ENCODE results near the gene THSD4. TPM values are rescaled to one million over a fixed set of nuclear protein-coding genes. Genes with fewer than 3 reads are reported as not detected.

The THSD4 gene
- total and polyA plus RNA-seq, 2 of the 8 experiments (the other 6 are each of a cell fraction or from before 2014, with no cell fraction given), result 2.5 to 6.2 TPM

DNA sequence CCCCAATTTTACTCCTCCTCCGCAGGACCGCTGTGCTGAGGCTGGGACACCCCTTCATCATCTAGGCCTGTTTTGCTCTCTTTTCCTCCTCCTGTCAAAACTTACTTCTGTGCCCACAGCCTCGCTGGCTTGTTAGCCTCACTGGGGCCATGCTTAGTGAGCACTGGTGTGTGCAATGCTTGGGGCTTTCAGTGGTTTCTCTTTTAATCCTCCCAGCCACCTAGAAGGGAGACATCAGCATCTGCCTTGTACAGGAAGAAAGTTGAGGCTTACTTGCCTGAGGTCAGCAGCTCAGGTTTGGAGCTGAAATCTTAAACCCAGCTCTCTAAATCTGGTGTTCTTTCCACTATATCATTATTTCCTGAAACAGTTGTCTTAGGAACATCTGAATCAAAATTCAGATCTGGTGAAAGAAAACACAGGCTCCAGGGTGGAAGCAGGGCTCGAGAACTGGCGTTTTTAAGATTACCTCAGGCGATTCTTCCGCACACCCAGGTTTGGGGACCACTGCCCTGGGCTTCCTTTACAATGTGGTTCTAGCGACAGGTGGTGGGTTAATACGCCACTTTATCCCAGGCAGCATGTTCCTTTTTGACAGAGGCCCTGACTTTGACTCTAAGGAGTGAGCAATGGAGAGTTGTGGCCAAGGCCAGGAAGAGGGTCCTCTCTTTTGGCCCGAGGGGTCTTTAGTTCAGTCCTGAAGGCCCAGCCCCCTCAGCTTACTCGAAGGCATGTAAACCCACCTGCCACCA is 3.8 kb downstream of the THSD4 start:
- Histone ChIP-seq H3K4me2 (ENCODE audit: insufficient read depth in 1 of 2, low read depth in 2 of 2, low read length in 2 of 2) (no peak overlapping the region), H3K4me3 (ENCODE audit: extremely low read depth in 1 of 4, insufficient read depth in 2 of 4, low read depth in 3 of 4, low read length in 4 of 4) (no peak overlapping the region), H3K14ac (ENCODE audit: insufficient read length) (no peak overlapping the region), H3K9ac (replicated peaks in 1 of 4; ENCODE audit: extremely low read depth in 1 of 4, low read depth in 3 of 4, low read length in 3 of 4) (no peak overlapping the region), H3K79me1 (ENCODE audit: low read depth, low read length) (peaks cover 2% of the 10 kb centered on the region; the same call in 1 of the 2 replicates), H2AFZ (ENCODE audit: low read length) (no peak overlapping the region), H3K23ac (ENCODE audit: insufficient read length) (no peak overlapping the region), H4K8ac (ENCODE audit: extremely low read depth, insufficient read depth, low read length) (no peak overlapping the region), H3K4me1 (replicated peaks in 1 of 4; ENCODE audit: control insufficient read depth in 3 of 4, insufficient read depth in 4 of 4, low read length in 3 of 4) (peaks cover 4 to 11% (median 6%) of the 10 kb centered on the region in 4 experiments; a peak in 6 of 7 replicates), H4K20me1 (replicated peaks in 1 of 2; ENCODE audit: control insufficient read depth in 1 of 2, insufficient read depth in 2 of 2, low read length in 2 of 2) (no peaks in the 10 kb centered on the region), H2BK20ac (ENCODE audit: low read length) (no peak overlapping the region), H2BK120ac (replicated peaks; ENCODE audit: low read depth, low read length) (no peak overlapping the region), H4K5ac (ENCODE audit: insufficient read length, low read depth, low read length) (no peak overlapping the region), H2BK12ac (ENCODE audit: low read depth, low read length) (peak overlapping the region; percentile 65; the same call in 1 of the 2 replicates), H3K56ac (replicated peaks; ENCODE audit: insufficient read length, low read depth, low read length) (no peak overlapping the region), H3K18ac (ENCODE audit: extremely low read depth, low read length) (no peak overlapping the region; the same call in 1 of the 2 replicates), H2AK5ac (ENCODE audit: low read depth, low read length) (no peak overlapping the region), H3K9me3 (ENCODE audit: insufficient read depth in 2 of 2, low read depth in 1 of 2, low read length in 1 of 2) (no peaks in the 10 kb centered on the region), H3K36me3 (ENCODE audit: control insufficient read depth in 2 of 4, insufficient read depth in 4 of 4, low read length in 3 of 4) (no peaks in the 10 kb centered on the region), H3K27me3 (replicated peaks in 1 of 4; ENCODE audit: control insufficient read depth in 3 of 4, extremely low read depth in 1 of 4, insufficient read depth in 3 of 4, low read length in 3 of 4) (peaks cover 0 to 16% (median 12%) of the 10 kb centered on the region in 4 experiments; a peak in 6 of 7 replicates), H3K23me2 (ENCODE audit: low read depth, low read length) (peaks cover 6% of the 10 kb centered on the region; the same call in 1 of the 2 replicates), H4K91ac (replicated peaks; ENCODE audit: insufficient read length, low read length) (no peak overlapping the region), H3K79me2 (ENCODE audit: control insufficient read depth in 1 of 2, insufficient read depth in 2 of 2, low read length in 2 of 2) (peaks cover 0 to 3% of the 10 kb centered on the region in 2 experiments; a peak in 1 of 4 replicates), H2BK5ac (ENCODE audit: low read depth, low read length) (no peak overlapping the region), H3K4ac (replicated peaks; ENCODE audit: insufficient read length, low read depth, low read length) (no peak overlapping the region), H3K27ac (ENCODE audit: low read depth, low read length) (no peak overlapping the region), H2BK15ac (ENCODE audit: low read length) (no peak overlapping the region)
- ChIA-PET POLR2A (ENCODE audit: partially characterized antibody) (interaction anchor here (1.1 kb wide), 1 partner anchor 11 kb away, joined by 3 read pairs; no protein-coding TSS in a partner anchor), CTCF (ENCODE audit: partially characterized antibody) (no interaction called here)
- FAIRE-seq (no peak), DNase-seq (ENCODE audit: low read depth in 1 of 2, low spot score in 2 of 2) (no peak)
- WGBS, 2 experiments (ENCODE audit: extremely low coverage in 1 of 2, insufficient coverage in 1 of 2, insufficient read length in 1 of 2, insufficient replicate concordance in 2 of 2, low coverage in 1 of 2, low lambda C conversion rate in 2 of 2, missing lambda C conversion rate in 1 of 2), result 93% methylated on average over 11 of the region's 11 CpGs; no CpG with 5 or more reads in 1 of the 2 experiments
- no peak for TF ChIP-seq RXRA (IDR thresholded peaks at IDR 0.05; ENCODE audit: insufficient read depth, low read depth, low read length)
- TF ChIP-seq TEAD4 (IDR thresholded peaks at IDR 0.05; ENCODE audit: low read depth, low read length), result no peak
- TF ChIP-seq CBX8 (IDR thresholded peaks at IDR 0.05; ENCODE audit: borderline replicate concordance, low read depth, low read length), result no peak
- no peak for TF ChIP-seq SAP30 (IDR thresholded peaks at IDR 0.05; ENCODE audit: insufficient read depth, insufficient replicate concordance, low read length)
- TF ChIP-seq RBBP5 (IDR thresholded peaks at IDR 0.05; ENCODE audit: borderline replicate concordance, low read depth, low read length), result no peak
- no peak for TF ChIP-seq GTF2F1 (IDR thresholded peaks at IDR 0.05; ENCODE audit: borderline replicate concordance, low read depth, low read length)
- no peak for TF ChIP-seq GABPA (IDR thresholded peaks at IDR 0.05; ENCODE audit: borderline replicate concordance, insufficient read depth, low read length)
- no peak for TF ChIP-seq TBP (IDR thresholded peaks at IDR 0.05; ENCODE audit: low read depth, low read length)
- TF ChIP-seq SIN3A (conservative IDR thresholded peaks at IDR 0.05 in 1 of 2, IDR thresholded peaks at IDR 0.05 in 1 of 2; ENCODE audit: low read depth in 1 of 2, low read length in 2 of 2), result no peak
- TF ChIP-seq POLR2A (IDR thresholded peaks at IDR 0.05; ENCODE audit: control extremely low read depth in 1 of 2, low read depth in 2 of 2, low read length in 2 of 2), result no peak
- TF ChIP-seq, protein P1, sequence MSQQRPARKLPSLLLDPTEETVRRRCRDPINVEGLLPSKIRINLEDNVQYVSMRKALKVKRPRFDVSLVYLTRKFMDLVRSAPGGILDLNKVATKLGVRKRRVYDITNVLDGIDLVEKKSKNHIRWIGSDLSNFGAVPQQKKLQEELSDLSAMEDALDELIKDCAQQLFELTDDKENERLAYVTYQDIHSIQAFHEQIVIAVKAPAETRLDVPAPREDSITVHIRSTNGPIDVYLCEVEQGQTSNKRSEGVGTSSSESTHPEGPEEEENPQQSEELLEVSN (IDR thresholded peaks at IDR 0.05), result no peak

Measured in H1 (cell line).